ENCODE results near the gene INPPL1.

The INPPL1 gene

GRCh38 chr11:72228229-72228843, 3.8 kb downstream of the INPPL1 start:
- H3K4me3 ChIP-seq (ENCODE audit: low read depth, low read length) = no peak overlapping the region
- ChIA-PET CTCF (interaction anchor here (0.6 to 8.0 kb wide), 4 partner anchors 9 to 258 kb away, joined by 3 to 76 read pairs (median 19); no protein-coding TSS in a partner anchor), POLR2A (interaction anchor here (1.3 to 2.5 kb wide), 2 partner anchors 8 to 10 kb away, joined by 4 to 16 read pairs; no protein-coding TSS in a partner anchor)
- TF ChIP-seq CTCF (IDR thresholded peaks at IDR 0.05; ENCODE audit: insufficient read depth, low read length, missing control alignments) = no peak
- DNase-seq (ENCODE audit: low read depth, low spot score) = no peak

- no peak for DNase-seq (ENCODE audit: low read depth, low spot score)
- no peak for TF ChIP-seq CTCF (IDR thresholded peaks at IDR 0.05; ENCODE audit: insufficient read depth, low read length, missing control alignments)
- POLR2A ChIA-PET = interaction anchor here (2.5 kb wide), 1 partner anchor 10 kb away, joined by 16 read pairs; no protein-coding TSS in a partner anchor
- CTCF ChIA-PET = interaction anchor here (3.8 to 8.0 kb wide), 3 partner anchors 8 to 204 kb away, joined by 17 to 76 read pairs (median 21); no protein-coding TSS in a partner anchor
- no peak overlapping the region for H3K4me3 ChIP-seq (ENCODE audit: low read depth, low read length)
These were observed 4.3 kb downstream of the INPPL1 start for GRCh38 chr11:72228844-72229231.

- POLR2A ChIA-PET = interaction anchor here (1.0 kb wide), 1 partner anchor 10 kb away, joined by 3 read pairs; no protein-coding TSS in a partner anchor
- no peak overlapping the region for H3K4me3 ChIP-seq (ENCODE audit: low read depth, low read length)
- CTCF ChIA-PET = interaction anchor here (3.8 to 8.0 kb wide), 3 partner anchors 8 to 204 kb away, joined by 17 to 76 read pairs (median 21); no protein-coding TSS in a partner anchor
- TF ChIP-seq CTCF (IDR thresholded peaks at IDR 0.05; ENCODE audit: insufficient read depth, low read length, missing control alignments) = no peak
- no peak for DNase-seq (ENCODE audit: low read depth, low spot score)
These were observed 4.9 kb downstream of the INPPL1 start for GRCh38 chr11:72229336-72229924.

GRCh38 chr11:72229925-72230763, 5.6 kb downstream of the INPPL1 start:
- H3K4me3 ChIP-seq (ENCODE audit: low read depth, low read length) = no peak overlapping the region
- CTCF ChIA-PET = interaction anchor here (3.8 to 8.0 kb wide), 2 partner anchors 7 to 205 kb away, joined by 17 to 76 read pairs; no protein-coding TSS in a partner anchor
- POLR2A ChIA-PET = interaction anchor here (1.0 kb wide), 1 partner anchor 10 kb away, joined by 3 read pairs; no protein-coding TSS in a partner anchor
- no peak for TF ChIP-seq CTCF (IDR thresholded peaks at IDR 0.05; ENCODE audit: insufficient read depth, low read length, missing control alignments)
- DNase-seq (ENCODE audit: low read depth, low spot score) = no peak

- TF ChIP-seq CTCF (IDR thresholded peaks at IDR 0.05; ENCODE audit: insufficient read depth, low read length, missing control alignments) = no peak
- ChIA-PET CTCF (interaction anchor here (3.8 kb wide), 1 partner anchor 206 kb away, joined by 17 read pairs; no protein-coding TSS in a partner anchor), POLR2A (no interaction called here)
- no peak for DNase-seq (ENCODE audit: low read depth, low spot score)
- H3K4me3 ChIP-seq (ENCODE audit: low read depth, low read length) = no peak overlapping the region
These were observed 6.3 kb downstream of the INPPL1 start for GRCh38 chr11:72230764-72231365.
